Activated naive CD8-positive, alpha-beta T cell (primary cell): ENCODE measurements around the gene ATRNL1.
A peak's percentile ranks its signal among the peaks of the same experiment; 100 is the strongest.
"Not testable (repeated sequence)": the region's sequence is repeated elsewhere in the genome, so short reads cannot be mapped to it uniquely, and the experiment has no call there.

Source experiments
- H3K27ac Mint-ChIP-seq: one replicate; pipeline ENCODE4 v1.8.0; 2021; ENCODE audit warnings: mixed read lengths
- H3K27me3 Mint-ChIP-seq: one replicate; pipeline ENCODE4 v1.8.0; 2021; ENCODE audit warnings: mixed read lengths
- H3K36me3 Mint-ChIP-seq: one replicate; pipeline ENCODE4 v1.8.0; 2021; ENCODE audit warnings: mixed read lengths
- H3K4me1 Mint-ChIP-seq: one replicate; pipeline ENCODE4 v1.8.0; 2021; ENCODE audit warnings: low read depth, mixed read lengths
- H3K4me3 Mint-ChIP-seq: one replicate; pipeline ENCODE4 v1.8.0; 2021; ENCODE audit warnings: mild to moderate bottlenecking, mixed read lengths
- H3K9me3 Mint-ChIP-seq: one replicate; pipeline ENCODE4 v1.8.0; 2021; ENCODE audit warnings: low read depth, mixed read lengths

The ATRNL1 gene

DNA sequence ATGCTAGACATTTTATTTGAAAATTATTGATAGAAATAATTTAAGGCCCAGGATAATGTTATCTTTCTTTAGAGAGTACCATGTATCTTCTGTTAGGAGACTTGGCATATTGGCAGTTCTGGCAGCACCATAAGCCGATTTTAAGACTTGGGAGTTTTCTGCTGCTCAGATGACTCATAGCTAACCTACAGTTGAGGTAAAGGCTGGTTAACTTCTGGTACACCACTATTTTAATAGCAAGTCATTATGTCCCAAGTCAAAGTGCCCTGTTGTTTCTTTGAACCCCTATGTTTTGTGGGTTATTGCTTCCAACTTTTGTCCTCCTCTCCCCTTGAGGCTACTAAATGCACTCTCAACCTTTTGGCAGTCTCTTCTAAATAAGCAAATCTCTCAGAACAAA lies 25.2 kb downstream of the ATRNL1 start:
- no peaks in the 10 kb centered on the region for H3K36me3 Mint-ChIP-seq
- no peak overlapping the region for H3K27ac Mint-ChIP-seq
- peaks cover 8% of the 10 kb centered on the region for H3K27me3 Mint-ChIP-seq
- H3K9me3 Mint-ChIP-seq, result no peaks in the 10 kb centered on the region
- no peaks in the 10 kb centered on the region for H3K4me1 Mint-ChIP-seq
- H3K4me3 Mint-ChIP-seq, result no peak overlapping the region

DNA sequence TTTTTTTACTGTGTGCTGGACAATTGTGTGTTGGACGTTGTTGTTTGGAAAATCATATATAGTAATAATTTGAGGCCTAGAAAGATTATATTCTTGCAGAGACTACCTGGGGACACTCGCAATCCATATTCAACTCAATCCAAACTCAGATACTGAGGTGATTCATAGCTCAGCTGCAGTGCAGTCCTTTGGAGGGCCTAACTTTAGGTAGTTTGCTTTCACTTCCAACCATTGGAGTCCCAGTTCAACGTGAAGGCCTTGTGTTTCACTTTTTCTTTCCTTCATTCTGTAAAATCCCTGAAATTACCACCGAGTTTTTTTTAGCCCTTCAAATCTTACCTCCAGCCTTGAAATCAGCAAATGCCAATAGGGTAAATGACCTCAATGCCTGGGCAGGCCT lies 32.3 kb downstream of the ATRNL1 start:
- Mint-ChIP-seq H3K27ac (no peak overlapping the region), H3K4me3 (no peak overlapping the region), H3K4me1 (no peaks in the 10 kb centered on the region)

DNA sequence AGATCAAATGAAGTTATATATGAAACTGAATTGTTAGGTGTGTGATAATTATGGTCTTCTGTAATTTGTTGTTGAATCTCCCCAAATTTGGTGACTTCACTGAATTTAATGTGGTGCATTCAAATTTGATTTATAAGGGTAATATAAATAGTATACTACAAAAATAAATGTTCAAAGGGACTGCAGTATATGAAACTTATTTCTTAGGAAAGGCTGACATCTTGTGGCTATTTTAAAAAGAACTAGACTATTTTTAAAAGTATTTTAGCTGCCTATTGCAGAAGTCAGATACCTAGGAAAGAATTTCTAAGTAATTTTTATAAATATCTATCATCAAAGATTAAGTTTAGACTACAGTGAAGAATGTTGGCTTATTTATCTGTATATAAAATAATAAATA lies 36.6 kb downstream of the ATRNL1 start:
- no peaks in the 10 kb centered on the region for H3K4me1 Mint-ChIP-seq
- no peak overlapping the region for H3K27ac Mint-ChIP-seq
- peaks cover 1% of the 10 kb centered on the region for H3K27me3 Mint-ChIP-seq

More for the DNA sequence above, 32.3 kb downstream of the ATRNL1 start:
- H3K36me3 Mint-ChIP-seq, result no peaks in the 10 kb centered on the region
- peaks cover 3% of the 10 kb centered on the region for H3K27me3 Mint-ChIP-seq
- no peaks in the 10 kb centered on the region for H3K9me3 Mint-ChIP-seq

DNA sequence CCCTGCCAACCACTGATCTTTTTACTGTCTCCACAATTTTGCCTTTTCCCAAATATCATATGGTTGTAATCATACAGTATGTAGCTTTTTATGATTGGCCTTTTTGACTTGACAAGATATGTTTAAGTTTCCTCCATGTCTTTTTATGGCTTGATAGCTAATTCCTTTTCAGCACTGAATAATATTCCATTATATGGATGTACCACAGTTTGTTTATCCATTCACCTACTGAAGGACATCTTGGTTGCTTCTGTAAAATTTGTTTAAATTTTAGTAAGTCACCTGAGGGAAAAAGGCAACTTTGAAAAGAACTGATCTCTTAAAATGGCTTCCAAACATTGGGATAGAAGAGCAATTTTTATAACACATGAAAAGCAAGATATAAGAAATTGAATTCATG lies 43.5 kb downstream of the ATRNL1 start:
- Mint-ChIP-seq H3K4me1 (no peaks in the 10 kb centered on the region), H3K27me3 (peaks cover 3% of the 10 kb centered on the region), H3K4me3 (no peak overlapping the region), H3K27ac (no peak overlapping the region), H3K36me3 (no peaks in the 10 kb centered on the region), H3K9me3 (no peaks in the 10 kb centered on the region)

More for the DNA sequence above, 36.6 kb downstream of the ATRNL1 start:
- Mint-ChIP-seq H3K36me3 (no peaks in the 10 kb centered on the region), H3K4me3 (no peak overlapping the region), H3K9me3 (no peaks in the 10 kb centered on the region)

GRCh38 chr10:115141254-115141653 lies 48.1 kb downstream of the ATRNL1 start:
- H3K4me3 Mint-ChIP-seq, result no peak overlapping the region
- no peaks in the 10 kb centered on the region for H3K4me1 Mint-ChIP-seq
- H3K36me3 Mint-ChIP-seq, result no peaks in the 10 kb centered on the region
- no peaks in the 10 kb centered on the region for H3K9me3 Mint-ChIP-seq
- peaks cover 4% of the 10 kb centered on the region for H3K27me3 Mint-ChIP-seq
- H3K27ac Mint-ChIP-seq, result no peak overlapping the region

DNA sequence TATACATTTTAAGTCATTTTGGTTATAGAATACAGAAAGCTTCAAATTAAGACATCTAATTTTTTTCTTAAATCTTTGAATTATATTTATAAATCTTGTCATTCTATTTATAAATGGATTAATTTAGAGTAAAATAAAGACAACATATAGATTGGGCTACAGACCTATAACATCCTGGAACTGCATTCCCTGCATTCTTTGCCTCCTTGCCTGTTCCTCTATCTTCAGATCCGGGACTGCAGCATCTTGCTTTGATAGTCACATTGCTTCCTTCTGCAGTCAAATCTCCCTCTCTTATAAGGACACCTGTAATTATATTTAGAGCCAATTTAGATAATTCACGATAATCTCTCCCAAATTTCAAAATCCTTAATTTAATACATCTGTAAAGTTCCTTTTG lies 64.2 kb downstream of the ATRNL1 start:
- no peak overlapping the region for H3K27ac Mint-ChIP-seq
- H3K4me1 Mint-ChIP-seq, result no peaks in the 10 kb centered on the region
- H3K4me3 Mint-ChIP-seq, result no peak overlapping the region
- peaks cover 16% of the 10 kb centered on the region for H3K27me3 Mint-ChIP-seq
- H3K36me3 Mint-ChIP-seq, result no peaks in the 10 kb centered on the region
- H3K9me3 Mint-ChIP-seq, result no peaks in the 10 kb centered on the region

GRCh38 chr10:115163129-115163528 lies 70.0 kb downstream of the ATRNL1 start:
- H3K9me3 Mint-ChIP-seq, result no peaks in the 10 kb centered on the region
- H3K4me3 Mint-ChIP-seq, result no peak overlapping the region
- peaks cover 16% of the 10 kb centered on the region for H3K27me3 Mint-ChIP-seq
- H3K27ac Mint-ChIP-seq, result no peak overlapping the region
- no peaks in the 10 kb centered on the region for H3K36me3 Mint-ChIP-seq
- no peaks in the 10 kb centered on the region for H3K4me1 Mint-ChIP-seq

- H3K27me3 Mint-ChIP-seq, result peaks cover 15% of the 10 kb centered on the region
- H3K4me3 Mint-ChIP-seq, result no peak overlapping the region
- no peaks in the 10 kb centered on the region for H3K4me1 Mint-ChIP-seq
- no peaks in the 10 kb centered on the region for H3K36me3 Mint-ChIP-seq
- no peak overlapping the region for H3K27ac Mint-ChIP-seq
- H3K9me3 Mint-ChIP-seq, result no peaks in the 10 kb centered on the region
Measured at GRCh38 chr10:115164220-115164619, 71.1 kb downstream of the ATRNL1 start.

DNA sequence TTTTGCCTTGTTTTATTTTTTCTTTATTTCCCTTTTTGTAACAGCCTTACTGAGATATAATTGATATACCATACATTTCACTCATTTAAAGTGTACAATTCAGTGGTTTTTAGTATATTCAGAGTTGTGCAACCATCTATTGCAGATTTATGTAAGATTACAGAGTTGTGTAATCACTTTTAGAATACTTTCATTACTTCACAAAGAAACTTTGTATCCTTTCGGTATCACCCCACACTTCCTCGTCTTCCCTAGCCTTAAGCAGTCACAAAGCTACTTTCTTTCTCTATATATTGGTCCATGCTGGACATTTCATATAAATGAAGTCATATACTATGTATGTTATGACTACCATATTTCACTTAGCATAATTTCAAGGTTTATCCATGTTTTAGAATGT lies 74.6 kb downstream of the ATRNL1 start:
- no peaks in the 10 kb centered on the region for H3K36me3 Mint-ChIP-seq
- H3K9me3 Mint-ChIP-seq, result no peaks in the 10 kb centered on the region
- no peak overlapping the region for H3K4me3 Mint-ChIP-seq
- H3K27ac Mint-ChIP-seq, result no peak overlapping the region
- peaks cover 6% of the 10 kb centered on the region for H3K27me3 Mint-ChIP-seq
- H3K4me1 Mint-ChIP-seq, result no peaks in the 10 kb centered on the region

DNA sequence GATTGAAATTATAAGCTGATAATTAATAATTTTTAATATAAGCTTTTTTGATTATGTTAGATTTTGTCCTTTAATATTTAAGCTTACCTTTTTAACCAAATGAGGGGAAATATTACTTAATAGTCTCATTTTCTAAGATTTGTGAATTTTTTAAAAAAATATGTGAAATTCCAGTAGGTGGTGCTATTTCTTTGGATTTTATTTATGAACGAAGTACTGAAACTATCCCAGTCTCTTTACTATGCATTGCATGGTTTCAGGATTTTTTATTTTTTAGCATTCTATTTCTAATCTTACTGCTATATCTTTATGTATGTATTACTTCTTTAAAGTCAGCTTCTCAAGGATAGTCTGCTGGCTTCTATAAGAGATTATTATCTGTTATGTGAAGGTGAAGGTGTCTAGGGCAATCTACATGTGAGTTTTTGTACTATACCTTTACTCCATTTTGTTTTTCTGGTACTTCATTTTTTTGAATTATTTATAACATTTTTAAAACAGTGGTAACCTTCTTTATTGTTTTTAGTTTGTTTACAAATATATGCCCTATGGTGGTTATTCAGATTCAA lies 78.3 kb downstream of the ATRNL1 start:
- H3K9me3 Mint-ChIP-seq, result no peaks in the 10 kb centered on the region
- H3K27ac Mint-ChIP-seq, result no peak overlapping the region
- peaks cover 5% of the 10 kb centered on the region for H3K27me3 Mint-ChIP-seq
- no peak overlapping the region for H3K4me3 Mint-ChIP-seq
- no peaks in the 10 kb centered on the region for H3K4me1 Mint-ChIP-seq
- H3K36me3 Mint-ChIP-seq, result no peaks in the 10 kb centered on the region

DNA sequence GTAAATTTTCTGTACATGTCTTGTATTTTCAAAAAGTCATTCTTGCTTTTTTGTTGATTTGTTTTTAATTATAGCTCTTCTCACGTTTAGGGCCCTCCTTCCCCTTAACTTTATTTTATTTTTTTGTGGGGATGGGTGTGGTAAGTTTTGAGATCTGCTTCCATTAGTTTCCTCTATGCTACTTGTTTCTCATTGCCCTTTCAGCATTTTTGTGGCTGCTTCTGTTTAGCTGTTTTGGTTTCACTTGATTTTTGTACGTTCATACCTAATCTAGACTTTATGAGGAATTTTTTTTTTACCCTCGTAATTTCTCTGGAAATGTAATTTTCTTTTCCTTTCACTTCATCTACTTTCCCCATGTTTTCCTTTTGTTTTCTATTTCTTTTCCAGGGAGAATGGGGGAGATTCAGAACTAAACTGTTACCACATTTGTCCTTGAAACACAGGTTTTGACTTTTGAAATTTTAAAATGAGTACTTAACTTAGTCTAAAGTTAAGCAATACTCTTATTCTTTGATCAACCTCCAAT lies 80.8 kb downstream of the ATRNL1 start:
- H3K36me3 Mint-ChIP-seq, result no peaks in the 10 kb centered on the region
- H3K9me3 Mint-ChIP-seq, result no peaks in the 10 kb centered on the region
- peaks cover 5% of the 10 kb centered on the region for H3K27me3 Mint-ChIP-seq
- no peaks in the 10 kb centered on the region for H3K4me1 Mint-ChIP-seq
- no peak overlapping the region for H3K27ac Mint-ChIP-seq
- no peak overlapping the region for H3K4me3 Mint-ChIP-seq

- H3K4me3 Mint-ChIP-seq, result peak overlapping the region; percentile 49
- H3K27ac Mint-ChIP-seq, H3K36me3 Mint-ChIP-seq, H3K27me3 Mint-ChIP-seq, H3K4me1 Mint-ChIP-seq, H3K9me3 Mint-ChIP-seq: not testable (repeated sequence)
Measured at GRCh38 chr10:115207276-115207675, 114.1 kb downstream of the ATRNL1 start.

GRCh38 chr10:115209133-115209532 lies 116.0 kb downstream of the ATRNL1 start:
- no peak overlapping the region for H3K27ac Mint-ChIP-seq
- H3K4me3 Mint-ChIP-seq, result no peak overlapping the region
- no peaks in the 10 kb centered on the region for H3K36me3 Mint-ChIP-seq
- H3K9me3 Mint-ChIP-seq, result no peaks in the 10 kb centered on the region
- peaks cover 9% of the 10 kb centered on the region for H3K4me1 Mint-ChIP-seq
- peaks cover 2% of the 10 kb centered on the region for H3K27me3 Mint-ChIP-seq

GRCh38 chr10:115214829-115215228 lies 121.7 kb downstream of the ATRNL1 start:
- Mint-ChIP-seq H3K27ac (no peak overlapping the region), H3K27me3 (peaks cover 1% of the 10 kb centered on the region), H3K4me3 (no peak overlapping the region), H3K4me1 (no peaks in the 10 kb centered on the region), H3K9me3 (no peaks in the 10 kb centered on the region), H3K36me3 (no peaks in the 10 kb centered on the region)

- H3K4me1 Mint-ChIP-seq, result no peaks in the 10 kb centered on the region
- H3K9me3 Mint-ChIP-seq, result no peaks in the 10 kb centered on the region
Measured at GRCh38 chr10:115219203-115219602, 126.0 kb downstream of the ATRNL1 start.

DNA sequence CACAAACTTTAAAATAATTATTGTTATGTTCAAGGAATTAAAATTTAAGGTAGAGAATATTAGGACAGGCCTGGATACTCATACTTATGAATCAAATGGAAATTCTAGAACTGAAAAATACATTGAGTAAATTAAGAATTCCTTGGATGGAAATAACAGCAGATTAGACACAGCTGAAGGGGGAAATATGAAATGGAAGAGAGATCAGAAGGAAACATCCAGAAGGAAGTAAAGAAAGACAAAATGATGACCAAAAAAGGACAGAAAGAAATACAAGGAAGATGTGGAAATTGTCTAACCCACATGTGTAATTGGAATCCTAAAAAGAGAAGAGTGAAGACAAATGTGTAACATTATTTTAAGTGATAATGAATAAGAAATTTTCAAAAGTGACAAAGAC lies 128.9 kb downstream of the ATRNL1 start:
- Mint-ChIP-seq H3K27ac (no peak overlapping the region), H3K9me3 (no peaks in the 10 kb centered on the region), H3K4me1 (no peaks in the 10 kb centered on the region), H3K36me3 (no peaks in the 10 kb centered on the region), H3K4me3 (no peak overlapping the region), H3K27me3 (peaks cover 1% of the 10 kb centered on the region)

More at GRCh38 chr10:115219203-115219602, 126.0 kb downstream of the ATRNL1 start:
- Mint-ChIP-seq H3K36me3 (no peaks in the 10 kb centered on the region), H3K27me3 (peaks cover 1% of the 10 kb centered on the region), H3K27ac (no peak overlapping the region), H3K4me3 (no peak overlapping the region)
